Cardiac fibroblast (primary cell): ENCODE results near the gene FCGR3B.
A peak's percentile ranks its signal among the peaks of the same experiment; 100 is the strongest.
"Not testable (repeated sequence)": the region's sequence is repeated elsewhere in the genome, so short reads cannot be mapped to it uniquely, and the experiment has no call there.

ENCODE experiments used
- DNase-seq, 2 donors: peaks; one replicate each; pipeline versions ENCODE4 v3.0.0 to v3.0.0-alpha.2; 2010; ENCODE audit warnings: low read depth in 2 of 2
- H3K4me3 ChIP-seq, 2 donors: replicated peaks in 1 of 2; 1 replicate in 1 of 2; 2 replicates in 1 of 2; pipeline ENCODE4 v1.5.1; 2011; ENCODE audit warnings: low read depth in 2 of 2, low read length in 2 of 2, mild to moderate bottlenecking in 2 of 2, moderate library complexity in 1 of 2

FCGR3B gene

DNA sequence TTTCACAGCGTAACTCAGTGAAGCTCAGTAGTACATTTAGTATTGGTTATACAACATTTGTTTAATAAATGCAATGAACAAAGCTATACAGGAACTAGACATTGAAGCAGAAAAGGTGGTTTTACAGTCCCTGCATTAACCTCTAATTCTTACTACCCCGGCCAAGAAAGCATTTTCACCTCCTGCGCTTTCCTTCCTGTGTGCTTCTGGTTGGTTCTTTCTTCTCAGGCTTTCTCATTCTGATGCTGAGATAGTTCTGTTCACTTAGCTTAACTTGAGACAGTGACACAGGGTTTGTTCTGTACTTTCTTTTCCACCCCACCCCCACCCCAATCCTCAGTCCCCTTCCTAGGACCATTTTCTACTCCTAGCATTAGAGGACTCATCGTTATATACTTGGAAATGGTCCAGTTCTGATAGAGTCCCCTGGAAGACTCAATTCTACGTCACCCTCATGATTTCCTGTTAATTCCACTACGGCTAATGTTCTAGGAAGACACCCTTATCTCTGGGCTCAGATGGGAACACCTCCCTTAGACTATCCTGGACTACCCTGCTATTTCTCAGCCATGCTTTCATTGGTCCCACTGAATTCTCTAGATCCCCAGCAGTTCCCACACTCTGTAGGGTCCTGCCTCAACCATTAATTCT lies 7.5 kb downstream of the FCGR3B start:
- H3K4me3 ChIP-seq, DNase-seq: not testable (repeated sequence)

DNA sequence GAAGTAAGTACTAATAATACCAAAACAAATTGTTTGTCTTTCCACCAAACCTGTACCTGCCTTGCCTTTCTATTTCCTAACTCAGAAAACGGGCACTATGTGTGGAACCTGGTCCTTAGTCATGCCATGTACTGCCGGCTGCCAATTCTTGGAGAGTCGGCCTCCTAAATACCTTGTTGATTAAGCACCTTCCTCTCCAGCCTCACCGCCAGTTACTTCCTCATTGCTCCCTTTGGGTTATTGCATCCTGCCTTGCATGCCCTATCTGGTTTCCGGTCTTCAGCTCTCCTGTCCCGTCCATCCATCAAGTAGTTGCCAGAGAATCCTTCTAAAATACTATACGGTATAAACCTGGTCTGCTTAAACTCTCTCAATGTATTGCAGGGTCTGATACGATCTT lies 8.9 kb downstream of the FCGR3B start:
- H3K4me3 ChIP-seq, DNase-seq: not testable (repeated sequence)

DNA sequence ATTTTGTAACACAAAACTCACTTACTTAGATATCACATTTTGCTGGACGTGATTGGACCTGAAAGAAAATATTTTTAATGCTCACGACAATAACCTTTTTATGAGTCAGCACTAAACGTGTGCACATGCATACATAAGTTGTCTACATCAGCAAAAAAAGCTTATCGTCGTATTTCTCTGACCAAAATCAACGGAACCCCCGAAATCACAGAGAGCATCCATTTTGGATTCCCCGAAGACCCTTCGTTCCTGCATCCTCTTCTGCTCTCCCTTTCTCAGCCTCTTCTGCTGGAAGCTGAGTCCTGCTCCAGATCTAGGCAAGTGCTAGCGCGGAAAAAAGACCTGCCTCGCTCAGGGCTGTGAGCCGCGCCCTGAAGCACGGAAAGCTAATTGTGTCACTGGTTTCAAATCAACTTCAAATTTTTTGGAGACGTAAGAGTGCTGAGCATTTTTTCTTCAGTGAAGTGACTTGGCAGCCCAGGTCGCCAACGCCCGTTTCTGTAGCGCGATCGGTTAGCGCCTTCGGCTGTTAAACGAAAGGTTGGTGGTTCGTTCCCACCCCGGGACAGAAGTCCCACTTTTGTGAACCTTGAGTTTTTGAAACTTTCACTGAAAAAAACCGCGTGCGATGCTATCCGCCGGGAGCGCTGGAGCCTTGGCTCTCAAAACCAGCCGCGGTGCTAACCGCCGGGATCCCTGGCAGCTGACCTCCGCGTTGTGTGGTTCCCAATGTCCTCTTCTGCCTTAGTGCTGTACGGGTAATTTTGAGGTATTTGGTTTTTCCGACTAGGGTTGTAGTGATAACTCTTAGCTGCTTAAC lies 9.6 kb downstream of the FCGR3B start:
- peak; percentile 80 to 92 for DNase-seq
- H3K4me3 ChIP-seq, result peak overlapping the region; percentile 36 to 62

- not testable (repeated sequence) for DNase-seq, H3K4me3 ChIP-seq
Observed at GRCh38 chr1:161620399-161620798, 10.6 kb downstream of the FCGR3B start.

GRCh38 chr1:161618517-161618916 lies 12.5 kb downstream of the FCGR3B start:
- not testable (repeated sequence) for H3K4me3 ChIP-seq, DNase-seq

DNA sequence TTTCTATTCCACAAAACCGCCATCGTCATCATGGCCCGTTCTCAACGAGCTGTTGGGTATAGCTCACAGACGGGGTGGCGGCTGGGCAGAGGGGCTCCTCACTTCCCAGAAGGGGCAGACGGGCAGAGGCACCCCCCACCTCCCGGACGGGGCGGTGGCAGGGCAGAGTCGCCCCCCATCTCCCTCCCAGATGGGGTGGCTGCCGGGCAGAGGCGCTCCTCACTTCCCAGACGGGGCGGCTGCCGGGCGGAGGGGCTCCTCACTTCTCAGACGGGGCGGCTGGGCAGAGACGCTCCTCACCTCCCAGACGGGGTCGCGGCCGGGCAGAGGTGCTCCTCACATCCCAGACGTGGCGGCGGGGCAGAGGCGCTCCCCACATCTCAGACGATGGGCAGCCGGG lies 14.6 kb downstream of the FCGR3B start:
- not testable (repeated sequence) for H3K4me3 ChIP-seq, DNase-seq

- not testable (repeated sequence) for H3K4me3 ChIP-seq
- DNase-seq, result peak; percentile 26 to 27
Observed at GRCh38 chr1:161613142-161613514, 17.8 kb downstream of the FCGR3B start.

- DNase-seq, result peak; percentile 99
- peak overlapping the region; percentile 46 to 51 for H3K4me3 ChIP-seq
Observed at GRCh38 chr1:161612322-161613141, 18.4 kb downstream of the FCGR3B start.

DNA sequence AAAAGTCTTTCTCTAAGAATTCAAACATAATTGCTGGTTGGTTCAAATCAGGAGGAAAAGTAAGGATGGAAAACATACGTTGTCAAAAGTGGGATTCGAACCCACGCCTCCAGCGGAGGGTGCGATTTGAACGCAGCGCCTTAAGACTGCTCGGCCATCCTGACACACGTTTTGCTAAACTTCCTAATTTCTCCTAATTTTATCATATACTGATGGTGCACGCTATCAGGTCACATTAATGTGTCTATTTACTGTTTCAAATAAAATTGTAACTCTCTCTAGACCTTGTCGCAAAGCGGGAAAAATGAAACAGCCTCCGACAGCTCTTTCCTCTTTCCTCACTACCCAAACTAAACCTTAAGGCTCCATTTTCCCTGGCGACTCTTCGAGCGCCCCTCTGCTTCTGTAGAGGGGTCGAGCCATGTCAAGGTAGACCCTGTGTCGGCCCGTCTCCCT lies 19.1 kb downstream of the FCGR3B start:
- peak; percentile 52 to 69 for DNase-seq
- H3K4me3 ChIP-seq, result peak overlapping the region; percentile 46 to 51

- H3K4me3 ChIP-seq, DNase-seq: not testable (repeated sequence)
Observed at GRCh38 chr1:161610198-161610597, 20.8 kb downstream of the FCGR3B start.

GRCh38 chr1:161606541-161607336 lies 24.2 kb downstream of the FCGR3B start:
- H3K4me3 ChIP-seq, result not testable (repeated sequence)

GRCh38 chr1:161605762-161606540 lies 25.0 kb downstream of the FCGR3B start:
- peak overlapping the region; percentile 28 to 30 for H3K4me3 ChIP-seq
- DNase-seq, result peak; percentile 60 to 67

More at GRCh38 chr1:161606541-161607336, 24.2 kb downstream of the FCGR3B start:
- DNase-seq, result not testable (repeated sequence)

- not testable (repeated sequence) for DNase-seq
Observed at GRCh38 chr1:161605024-161605423, 26.0 kb downstream of the FCGR3B start.

DNA sequence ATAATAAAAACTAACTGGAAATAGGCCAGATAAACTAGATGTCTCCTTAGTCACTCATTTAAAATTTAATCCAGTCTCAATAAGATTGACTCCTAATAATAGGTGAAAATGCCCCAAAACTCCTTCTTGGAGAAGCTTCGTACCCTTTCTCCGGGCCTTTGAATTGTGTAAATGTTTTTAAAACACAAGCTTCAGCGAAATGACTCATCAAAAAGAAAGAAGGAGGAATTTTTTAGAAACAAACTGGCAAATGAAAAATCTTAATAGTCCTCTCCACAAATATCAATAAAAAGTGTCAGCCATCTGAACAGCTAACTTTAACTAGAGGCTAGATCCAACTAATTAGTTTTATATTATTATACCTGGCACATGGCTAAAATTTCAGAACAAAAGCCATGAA lies 33.9 kb downstream of the FCGR3B start:
- H3K4me3 ChIP-seq, DNase-seq: not testable (repeated sequence)

More at GRCh38 chr1:161605024-161605423, 26.0 kb downstream of the FCGR3B start:
- H3K4me3 ChIP-seq, result not testable (repeated sequence)

DNA sequence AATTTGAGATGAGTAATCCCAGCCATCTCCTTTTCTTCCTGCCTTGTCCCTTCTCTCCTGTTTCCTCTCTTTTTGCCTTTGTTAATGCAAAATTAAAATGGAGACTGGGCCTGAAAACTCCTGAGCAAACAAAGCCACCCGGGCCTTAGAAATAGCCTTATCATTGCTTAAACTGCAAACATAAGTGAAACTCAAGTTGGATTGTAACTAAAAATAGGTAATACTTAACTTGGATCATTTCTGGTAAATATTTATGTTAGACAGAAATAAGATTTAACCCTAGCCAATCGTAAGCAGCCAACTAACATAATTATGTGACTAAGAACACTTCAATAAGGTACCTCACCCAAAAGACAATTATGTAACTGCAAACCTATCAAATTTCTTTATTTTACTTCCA lies 35.4 kb downstream of the FCGR3B start:
- DNase-seq, H3K4me3 ChIP-seq: not testable (repeated sequence)

DNA sequence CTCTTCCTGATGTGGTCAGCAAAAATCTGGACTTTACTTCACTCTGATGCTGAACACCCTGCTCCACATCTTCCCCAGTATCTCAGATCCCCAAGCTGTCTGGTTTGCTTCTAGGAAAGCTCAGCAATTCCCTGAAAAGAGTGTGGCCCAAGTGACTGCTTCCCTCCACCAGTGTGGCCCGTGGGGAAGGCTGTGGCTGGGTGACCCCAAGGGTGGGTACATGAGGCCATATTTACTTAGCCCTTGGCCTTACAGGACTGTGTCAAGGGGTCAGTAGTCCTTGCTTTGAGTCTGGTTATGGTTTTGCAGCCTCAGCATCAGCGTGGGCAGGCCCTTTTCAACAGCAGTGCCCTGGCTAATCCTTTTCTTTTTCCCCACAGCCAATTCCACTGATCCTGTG lies 35.8 kb downstream of the FCGR3B start:
- not testable (repeated sequence) for DNase-seq, H3K4me3 ChIP-seq
